ENCODE measurements around the gene DUSP8.

- TF ChIP-seq POLR2A (IDR thresholded peaks at IDR 0.05; ENCODE audit: low read length) (no peak), GATA1 (IDR thresholded peaks at IDR 0.05; ENCODE audit: low read depth, low read length) (no peak)
These were observed 3.6 kb downstream of the DUSP8 start for GRCh38 chr11:1568441-1568911.
